ENCODE data around the gene HSPH1. TPM values are rescaled to one million over a fixed set of nuclear protein-coding genes. Genes with fewer than 3 reads are reported as not detected.

Gene HSPH1
- total and polyA plus RNA-seq, 2 of the 8 experiments (the other 6 are each of a cell fraction or from before 2014, with no cell fraction given) = 14.2 to 145 TPM

- TF ChIP-seq, protein P1, sequence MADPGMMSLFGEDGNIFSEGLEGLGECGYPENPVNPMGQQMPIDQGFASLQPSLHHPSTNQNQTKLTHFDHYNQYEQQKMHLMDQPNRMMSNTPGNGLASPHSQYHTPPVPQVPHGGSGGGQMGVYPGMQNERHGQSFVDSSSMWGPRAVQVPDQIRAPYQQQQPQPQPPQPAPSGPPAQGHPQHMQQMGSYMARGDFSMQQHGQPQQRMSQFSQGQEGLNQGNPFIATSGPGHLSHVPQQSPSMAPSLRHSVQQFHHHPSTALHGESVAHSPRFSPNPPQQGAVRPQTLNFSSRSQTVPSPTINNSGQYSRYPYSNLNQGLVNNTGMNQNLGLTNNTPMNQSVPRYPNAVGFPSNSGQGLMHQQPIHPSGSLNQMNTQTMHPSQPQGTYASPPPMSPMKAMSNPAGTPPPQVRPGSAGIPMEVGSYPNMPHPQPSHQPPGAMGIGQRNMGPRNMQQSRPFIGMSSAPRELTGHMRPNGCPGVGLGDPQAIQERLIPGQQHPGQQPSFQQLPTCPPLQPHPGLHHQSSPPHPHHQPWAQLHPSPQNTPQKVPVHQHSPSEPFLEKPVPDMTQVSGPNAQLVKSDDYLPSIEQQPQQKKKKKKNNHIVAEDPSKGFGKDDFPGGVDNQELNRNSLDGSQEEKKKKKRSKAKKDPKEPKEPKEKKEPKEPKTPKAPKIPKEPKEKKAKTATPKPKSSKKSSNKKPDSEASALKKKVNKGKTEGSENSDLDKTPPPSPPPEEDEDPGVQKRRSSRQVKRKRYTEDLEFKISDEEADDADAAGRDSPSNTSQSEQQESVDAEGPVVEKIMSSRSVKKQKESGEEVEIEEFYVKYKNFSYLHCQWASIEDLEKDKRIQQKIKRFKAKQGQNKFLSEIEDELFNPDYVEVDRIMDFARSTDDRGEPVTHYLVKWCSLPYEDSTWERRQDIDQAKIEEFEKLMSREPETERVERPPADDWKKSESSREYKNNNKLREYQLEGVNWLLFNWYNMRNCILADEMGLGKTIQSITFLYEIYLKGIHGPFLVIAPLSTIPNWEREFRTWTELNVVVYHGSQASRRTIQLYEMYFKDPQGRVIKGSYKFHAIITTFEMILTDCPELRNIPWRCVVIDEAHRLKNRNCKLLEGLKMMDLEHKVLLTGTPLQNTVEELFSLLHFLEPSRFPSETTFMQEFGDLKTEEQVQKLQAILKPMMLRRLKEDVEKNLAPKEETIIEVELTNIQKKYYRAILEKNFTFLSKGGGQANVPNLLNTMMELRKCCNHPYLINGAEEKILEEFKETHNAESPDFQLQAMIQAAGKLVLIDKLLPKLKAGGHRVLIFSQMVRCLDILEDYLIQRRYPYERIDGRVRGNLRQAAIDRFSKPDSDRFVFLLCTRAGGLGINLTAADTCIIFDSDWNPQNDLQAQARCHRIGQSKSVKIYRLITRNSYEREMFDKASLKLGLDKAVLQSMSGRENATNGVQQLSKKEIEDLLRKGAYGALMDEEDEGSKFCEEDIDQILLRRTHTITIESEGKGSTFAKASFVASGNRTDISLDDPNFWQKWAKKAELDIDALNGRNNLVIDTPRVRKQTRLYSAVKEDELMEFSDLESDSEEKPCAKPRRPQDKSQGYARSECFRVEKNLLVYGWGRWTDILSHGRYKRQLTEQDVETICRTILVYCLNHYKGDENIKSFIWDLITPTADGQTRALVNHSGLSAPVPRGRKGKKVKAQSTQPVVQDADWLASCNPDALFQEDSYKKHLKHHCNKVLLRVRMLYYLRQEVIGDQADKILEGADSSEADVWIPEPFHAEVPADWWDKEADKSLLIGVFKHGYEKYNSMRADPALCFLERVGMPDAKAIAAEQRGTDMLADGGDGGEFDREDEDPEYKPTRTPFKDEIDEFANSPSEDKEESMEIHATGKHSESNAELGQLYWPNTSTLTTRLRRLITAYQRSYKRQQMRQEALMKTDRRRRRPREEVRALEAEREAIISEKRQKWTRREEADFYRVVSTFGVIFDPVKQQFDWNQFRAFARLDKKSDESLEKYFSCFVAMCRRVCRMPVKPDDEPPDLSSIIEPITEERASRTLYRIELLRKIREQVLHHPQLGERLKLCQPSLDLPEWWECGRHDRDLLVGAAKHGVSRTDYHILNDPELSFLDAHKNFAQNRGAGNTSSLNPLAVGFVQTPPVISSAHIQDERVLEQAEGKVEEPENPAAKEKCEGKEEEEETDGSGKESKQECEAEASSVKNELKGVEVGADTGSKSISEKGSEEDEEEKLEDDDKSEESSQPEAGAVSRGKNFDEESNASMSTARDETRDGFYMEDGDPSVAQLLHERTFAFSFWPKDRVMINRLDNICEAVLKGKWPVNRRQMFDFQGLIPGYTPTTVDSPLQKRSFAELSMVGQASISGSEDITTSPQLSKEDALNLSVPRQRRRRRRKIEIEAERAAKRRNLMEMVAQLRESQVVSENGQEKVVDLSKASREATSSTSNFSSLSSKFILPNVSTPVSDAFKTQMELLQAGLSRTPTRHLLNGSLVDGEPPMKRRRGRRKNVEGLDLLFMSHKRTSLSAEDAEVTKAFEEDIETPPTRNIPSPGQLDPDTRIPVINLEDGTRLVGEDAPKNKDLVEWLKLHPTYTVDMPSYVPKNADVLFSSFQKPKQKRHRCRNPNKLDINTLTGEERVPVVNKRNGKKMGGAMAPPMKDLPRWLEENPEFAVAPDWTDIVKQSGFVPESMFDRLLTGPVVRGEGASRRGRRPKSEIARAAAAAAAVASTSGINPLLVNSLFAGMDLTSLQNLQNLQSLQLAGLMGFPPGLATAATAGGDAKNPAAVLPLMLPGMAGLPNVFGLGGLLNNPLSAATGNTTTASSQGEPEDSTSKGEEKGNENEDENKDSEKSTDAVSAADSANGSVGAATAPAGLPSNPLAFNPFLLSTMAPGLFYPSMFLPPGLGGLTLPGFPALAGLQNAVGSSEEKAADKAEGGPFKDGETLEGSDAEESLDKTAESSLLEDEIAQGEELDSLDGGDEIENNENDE (IDR thresholded peaks at IDR 0.05; ENCODE audit: insufficient replicate concordance, low read length) = no peak
- TF ChIP-seq ATF2 (IDR thresholded peaks at IDR 0.05; ENCODE audit: low read length) (no peak), CBX8 (IDR thresholded peaks at IDR 0.05; ENCODE audit: borderline replicate concordance, low read depth, low read length) (no peak), RFX5 (IDR thresholded peaks at IDR 0.05; ENCODE audit: borderline replicate concordance, low read depth, low read length) (no peak), CREB1 (IDR thresholded peaks at IDR 0.05) (no peak), CTBP2 (IDR thresholded peaks at IDR 0.05; ENCODE audit: borderline replicate concordance, insufficient read depth, insufficient read length, low read length) (no peak), KDM4A (IDR thresholded peaks at IDR 0.05; ENCODE audit: low read depth, low read length, severe bottlenecking) (no peak), EP300 (IDR thresholded peaks at IDR 0.05; ENCODE audit: borderline replicate concordance in 1 of 2, low read depth in 2 of 2, low read length in 2 of 2) (no peak), JUN (IDR thresholded peaks at IDR 0.05; ENCODE audit: low read depth, low read length) (no peak)
Observed at GRCh38 chr13:31088826-31089420, 72.8 kb downstream of the HSPH1 start (continued).

Measured in H1 (cell line).